Activated CD8-positive, alpha-beta memory T cell treated with anti-CD3 and anti-CD28 coated beads, Interleukin-2, amount 50 U/mL, for 24 hours (primary cell): ENCODE results near the gene RBM39.
"Not testable (repeated sequence)": the region's sequence is repeated elsewhere in the genome, so short reads cannot be mapped to it uniquely, and the experiment has no call there.

Experiments
- DNase-seq: peaks from one replicate; pipeline ENCODE4 v3.0.0-alpha.2; 2020; ENCODE audit errors: extremely low read depth

Gene RBM39

GRCh38 chr20:35741892-35742740, at the start of gene RBM39:
RBM39 (minus strand) TSS chr20:35742260; CDS start chr20:35740874, 1,386 bp downstream.
- DNase-seq, result peak; percentile 98

GRCh38 chr20:35791821-35792220, 49.8 kb upstream of the RBM39 start:
- DNase-seq, result no peak

GRCh38 chr20:35791097-35791496, 49.0 kb upstream of the RBM39 start:
- no peak for DNase-seq

- no peak for DNase-seq
These were observed 46.7 kb upstream of the RBM39 start for GRCh38 chr20:35788796-35789195.

- DNase-seq, result not testable (repeated sequence)
These were observed 43.5 kb upstream of the RBM39 start for GRCh38 chr20:35785541-35785940.

GRCh38 chr20:35783811-35784210, 41.8 kb upstream of the RBM39 start:
- not testable (repeated sequence) for DNase-seq

GRCh38 chr20:35776513-35777101, 34.5 kb upstream of the RBM39 start:
- no peak for DNase-seq

- no peak for DNase-seq
These were observed 32.3 kb upstream of the RBM39 start for GRCh38 chr20:35774391-35774790.

- no peak for DNase-seq
These were observed 31.2 kb upstream of the RBM39 start for GRCh38 chr20:35773154-35773751.

- DNase-seq, result no peak
These were observed 30.6 kb upstream of the RBM39 start for GRCh38 chr20:35772563-35773058.

- peak; percentile 97 for DNase-seq
These were observed 29.9 kb upstream of the RBM39 start, which contains the start of gene PHF20 for GRCh38 chr20:35771689-35772562. PHF20 (plus strand) TSS chr20:35772015; CDS start chr20:35801523, 29,508 bp downstream.

- DNase-seq, result no peak
These were observed 29.3 kb upstream of the RBM39 start for GRCh38 chr20:35771367-35771688.

GRCh38 chr20:35768731-35769664, 26.9 kb upstream of the RBM39 start:
- no peak for DNase-seq

GRCh38 chr20:35767683-35768481, 25.8 kb upstream of the RBM39 start:
- peak; percentile 42 for DNase-seq

GRCh38 chr20:35766843-35767242, 24.8 kb upstream of the RBM39 start:
- DNase-seq, result no peak

GRCh38 chr20:35764936-35765335, 22.9 kb upstream of the RBM39 start:
- not testable (repeated sequence) for DNase-seq

GRCh38 chr20:35762461-35762860, 20.4 kb upstream of the RBM39 start:
- no peak for DNase-seq

GRCh38 chr20:35761548-35761947, 19.5 kb upstream of the RBM39 start:
- not testable (repeated sequence) for DNase-seq

GRCh38 chr20:35757098-35757705, 15.1 kb upstream of the RBM39 start:
- no peak for DNase-seq
